ENCODE results near the gene OBSCN. TPM values are rescaled to one million over a fixed set of nuclear protein-coding genes. Genes with fewer than 3 reads are reported as not detected.

OBSCN gene
- total RNA-seq, 2 experiments from 2014 or later: 29.5 to 45.2 TPM

GRCh38 chr1:228334226-228334935 is 126.5 kb downstream of the OBSCN start:
- no TSS peak for BruUV-seq (replicated peaks)
- Histone ChIP-seq H3K79me2 (ENCODE audit: insufficient read depth, low read depth, low read length) (no peaks in the 10 kb centered on the region), H3K4me1 (ENCODE audit: insufficient read depth, low read length, poor library complexity, severe bottlenecking) (no peaks in the 10 kb centered on the region), H2AFZ (ENCODE audit: low read length) (no peak overlapping the region), H3K9me3 (ENCODE audit: low read length) (no peaks in the 10 kb centered on the region), H4K20me1 (ENCODE audit: insufficient read depth, low read length) (no peaks in the 10 kb centered on the region), H3K4me3 (ENCODE audit: low read depth, low read length, poor library complexity, severe bottlenecking) (no peak overlapping the region), H3K4me2 (ENCODE audit: low read length) (no peak overlapping the region), H3K36me3 (ENCODE audit: insufficient read depth, low read length) (no peaks in the 10 kb centered on the region), H3K9me2 (ENCODE audit: insufficient read depth, low read length) (no peaks in the 10 kb centered on the region), H3K27ac (ENCODE audit: low read depth, low read length, poor library complexity, severe bottlenecking) (no peak overlapping the region)
- POLR2A ChIA-PET: no interaction called here
- CTCF ChIA-PET (ENCODE audit: unreplicated experiment): no interaction called here
- DNase-seq (ENCODE audit: low spot score): no peak
- no peak for TF ChIP-seq CTCF (conservative IDR thresholded peaks at IDR 0.05; ENCODE audit: low read length)
- TF ChIP-seq EZH2phosphoT487 (IDR thresholded peaks at IDR 0.05; ENCODE audit: borderline replicate concordance, low read depth, low read length): no peak
- intact Hi-C loops (cut with micrococcal nuclease; ENCODE audit: unreplicated experiment): no loop called here

GRCh38 chr1:228334954-228335353 is 127.1 kb downstream of the OBSCN start:
- Histone ChIP-seq H3K4me1 (ENCODE audit: insufficient read depth, low read length, poor library complexity, severe bottlenecking) (no peaks in the 10 kb centered on the region), H4K20me1 (ENCODE audit: insufficient read depth, low read length) (no peaks in the 10 kb centered on the region), H2AFZ (ENCODE audit: low read length) (no peak overlapping the region), H3K9me2 (ENCODE audit: insufficient read depth, low read length) (no peaks in the 10 kb centered on the region), H3K9me3 (ENCODE audit: low read length) (no peaks in the 10 kb centered on the region), H3K79me2 (ENCODE audit: insufficient read depth, low read depth, low read length) (no peaks in the 10 kb centered on the region), H3K36me3 (ENCODE audit: insufficient read depth, low read length) (no peaks in the 10 kb centered on the region), H3K4me2 (ENCODE audit: low read length) (no peak overlapping the region), H3K4me3 (ENCODE audit: low read depth, low read length, poor library complexity, severe bottlenecking) (no peak overlapping the region), H3K27ac (ENCODE audit: low read depth, low read length, poor library complexity, severe bottlenecking) (no peak overlapping the region)
- CTCF ChIA-PET (ENCODE audit: unreplicated experiment): no interaction called here
- POLR2A ChIA-PET: no interaction called here
- no peak for DNase-seq (ENCODE audit: low spot score)
- TF ChIP-seq EZH2phosphoT487 (IDR thresholded peaks at IDR 0.05; ENCODE audit: borderline replicate concordance, low read depth, low read length): no peak
- TF ChIP-seq CTCF (conservative IDR thresholded peaks at IDR 0.05; ENCODE audit: low read length): no peak
- no TSS peak for BruUV-seq (replicated peaks)
- intact Hi-C loops (cut with micrococcal nuclease; ENCODE audit: unreplicated experiment): no loop called here

GRCh38 chr1:228335406-228336307 is 127.8 kb downstream of the OBSCN start:
- CTCF ChIA-PET (ENCODE audit: unreplicated experiment): no interaction called here
- intact Hi-C loops (cut with micrococcal nuclease; ENCODE audit: unreplicated experiment): no loop called here
- H3K9me2 ChIP-seq (ENCODE audit: insufficient read depth, low read length): no peaks in the 10 kb centered on the region
- no peak overlapping the region for H3K4me3 ChIP-seq (ENCODE audit: low read depth, low read length, poor library complexity, severe bottlenecking)
- H3K36me3 ChIP-seq (ENCODE audit: insufficient read depth, low read length): no peaks in the 10 kb centered on the region
- no peak overlapping the region for H3K4me2 ChIP-seq (ENCODE audit: low read length)
- TF ChIP-seq CTCF (conservative IDR thresholded peaks at IDR 0.05; ENCODE audit: low read length) (no peak), EZH2phosphoT487 (IDR thresholded peaks at IDR 0.05; ENCODE audit: borderline replicate concordance, low read depth, low read length) (no peak)
- H3K4me1 ChIP-seq (ENCODE audit: insufficient read depth, low read length, poor library complexity, severe bottlenecking): no peaks in the 10 kb centered on the region
- H3K27ac ChIP-seq (ENCODE audit: low read depth, low read length, poor library complexity, severe bottlenecking): no peak overlapping the region
- no peaks in the 10 kb centered on the region for H3K79me2 ChIP-seq (ENCODE audit: insufficient read depth, low read depth, low read length)
- no peaks in the 10 kb centered on the region for H4K20me1 ChIP-seq (ENCODE audit: insufficient read depth, low read length)
- H2AFZ ChIP-seq (ENCODE audit: low read length): no peak overlapping the region
- POLR2A ChIA-PET: no interaction called here
- no peaks in the 10 kb centered on the region for H3K9me3 ChIP-seq (ENCODE audit: low read length)
- DNase-seq (ENCODE audit: low spot score): no peak
- BruUV-seq (replicated peaks): no TSS peak

Measured in OCI-LY7 (cell line).